Smooth muscle cell of the pulmonary artery (primary cell): Measurements from ENCODE around the gene BCL2L12. TPM values are rescaled to one million over a fixed set of nuclear protein-coding genes. Genes with fewer than 3 reads are reported as not detected.

Source experiments
- total RNA-seq: library from RNA; depleted of rRNA; stranded (reverse); fragments of >200 nt; gene quantifications from 2 replicates; pipeline ENCODE4 v1.2.3, GENCODE V29; 2014

BCL2L12 gene
- total RNA-seq, result 2.7 TPM in 2 replicates

GRCh38 chr19:49665351-49666119, at the start of gene BCL2L12, which contains the start of gene IRF3:
TSS of gene BCL2L12 (plus strand) at chr19:49665933. CDS start at chr19:49666693, 760 bp downstream.
TSS of gene IRF3 (minus strand) at chr19:49665857. CDS start at chr19:49664838, 1,019 bp downstream.

GRCh38 chr19:49640113-49640898, 25.4 kb upstream of the BCL2L12 start, which contains the start of gene RRAS:
TSS of gene RRAS (minus strand) at chr19:49640143. CDS start at chr19:49640098, 45 bp downstream.

GRCh38 chr19:49641688-49642491, 23.8 kb upstream of the BCL2L12 start, which contains the start of gene SCAF1:
TSS of gene SCAF1 (plus strand) at chr19:49642209. CDS start at chr19:49645027, 2,818 bp downstream.

GRCh38 chr19:49677231-49677900, 11.6 kb downstream of the BCL2L12 start, which contains the start of gene PRMT1:
TSS of gene PRMT1 (plus strand) at chr19:49677271. CDS start at chr19:49677281, 10 bp downstream.

DNA sequence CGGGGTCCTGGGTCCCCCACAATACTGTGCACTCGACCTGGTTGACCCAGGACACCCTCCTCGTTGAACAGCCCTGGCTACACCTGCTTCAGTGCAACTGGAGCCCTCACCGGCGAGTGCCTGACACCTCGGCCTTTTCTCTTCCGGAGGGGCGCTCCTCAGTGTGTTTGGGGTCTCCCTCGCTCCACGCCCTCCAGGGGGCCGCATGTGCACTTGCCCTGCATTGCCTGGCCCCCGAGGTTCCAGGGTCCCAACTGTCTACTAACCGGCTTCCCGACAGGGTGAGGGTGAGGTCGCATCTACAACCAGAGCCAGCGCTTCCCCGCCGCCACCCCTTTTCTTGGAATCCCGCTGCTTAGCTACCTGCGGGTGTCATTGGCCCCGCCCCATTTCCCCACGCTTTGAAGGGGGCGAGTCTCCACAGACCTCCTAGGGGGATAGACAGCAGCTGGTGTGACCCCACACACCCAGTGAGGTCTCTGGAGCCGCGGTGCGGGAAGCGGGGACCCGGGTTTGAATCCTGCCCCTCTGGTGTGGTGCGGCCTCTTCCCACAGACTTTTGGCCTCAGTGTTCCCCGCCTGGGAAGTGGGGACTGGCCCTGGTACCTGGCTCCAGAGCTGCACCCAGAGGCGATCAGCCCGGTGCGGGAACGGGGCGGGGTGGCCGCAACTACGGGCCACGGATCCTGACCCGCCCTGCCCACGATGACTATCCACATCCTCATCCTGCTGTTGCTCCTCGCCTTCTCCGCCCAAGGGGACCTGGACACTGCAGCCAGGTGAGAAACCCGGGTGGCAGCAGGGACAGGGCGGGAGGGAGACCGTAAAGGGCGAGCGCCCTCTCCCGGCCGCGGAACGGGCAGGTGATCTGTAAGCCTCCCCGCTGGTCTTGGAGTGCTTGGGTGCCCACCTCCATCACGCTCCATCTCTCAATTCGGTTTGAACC, 23.7 kb downstream of the BCL2L12 start, which contains the start of gene ADM5:
Gene ADM5, plus strand, starts transcription at position 462 of the 946 bp plus-strand sequence. Its CDS starts 244 bp downstream, at position 706.

DNA sequence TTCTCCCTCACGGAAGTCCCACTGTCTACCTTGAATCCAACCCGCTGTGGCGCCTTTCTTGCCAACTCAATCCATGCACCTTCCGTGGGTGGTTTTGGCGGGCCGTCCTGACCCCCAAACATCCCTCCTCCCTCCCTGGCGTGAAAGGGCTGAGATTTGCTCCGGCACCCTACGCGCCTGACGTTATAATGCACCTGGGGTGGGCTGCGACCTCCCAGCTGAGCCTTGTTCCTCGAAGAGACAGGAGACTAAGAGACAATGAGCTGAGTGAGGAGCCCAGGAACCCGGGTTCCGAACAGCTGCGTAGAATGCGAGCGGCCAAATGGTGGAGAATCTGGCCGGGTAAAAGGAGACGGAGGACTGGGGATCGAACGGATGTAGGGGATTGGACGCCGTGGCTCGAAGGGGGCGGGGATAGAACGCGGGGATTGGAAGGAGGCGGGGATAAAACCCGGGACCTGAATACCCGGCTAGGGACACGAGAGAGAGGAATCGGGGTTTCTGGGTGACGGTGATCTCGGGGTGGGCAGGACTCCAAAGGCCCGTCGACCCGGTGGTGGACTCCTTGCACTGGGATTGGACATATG, 25.0 kb downstream of the BCL2L12 start, which contains the start of gene CPT1C:
Gene CPT1C, plus strand, starts transcription at position 461 of the 587 bp plus-strand sequence. CDS start 1,137 bp downstream, outside the sequence.

Other genes starting within 250 kb of the BCL2L12 start
- not detected in 2 replicates for gene PTH2, start 242.5 kb upstream of the BCL2L12 start, total RNA-seq
- gene GFY, start 240.5 kb upstream of the BCL2L12 start, total RNA-seq, result not detected in 2 replicates
- gene SLC17A7, start 224.4 kb upstream of the BCL2L12 start, total RNA-seq, result 0.17 and 0.20 TPM in 2 replicates
- 73.1 and 91.4 TPM in 2 replicates for gene PIH1D1, start 214.1 kb upstream of the BCL2L12 start, total RNA-seq
- 18.3 and 19.8 TPM in 2 replicates for gene ALDH16A1, start 212.7 kb upstream of the BCL2L12 start, total RNA-seq
- gene FLT3LG, start 191.7 kb upstream of the BCL2L12 start, total RNA-seq, result 2.3 and 3.5 TPM in 2 replicates
- 1,440 and 2,433 TPM in 2 replicates for gene RPL13A, start 178.3 kb upstream of the BCL2L12 start, total RNA-seq
- gene RPS11, start 169.5 kb upstream of the BCL2L12 start, total RNA-seq, result 1,074 and 1,489 TPM in 2 replicates
- gene FCGRT, start 153.3 kb upstream of the BCL2L12 start, total RNA-seq, result 66.7 and 86.0 TPM in 2 replicates
- 339 and 441 TPM in 2 replicates for gene RCN3, start 137.9 kb upstream of the BCL2L12 start, total RNA-seq
- gene NOSIP, start 85.4 kb upstream of the BCL2L12 start, total RNA-seq, result 30.8 and 33.4 TPM in 2 replicates
- 0.65 and 0.86 TPM in 2 replicates for gene PRRG2, start 84.6 kb upstream of the BCL2L12 start, total RNA-seq
- 4.2 and 6.1 TPM in 2 replicates for gene PRR12, start 74.8 kb upstream of the BCL2L12 start, total RNA-seq
- 82.1 and 88.7 TPM in 2 replicates for gene RRAS, start 25.8 kb upstream of the BCL2L12 start, total RNA-seq
- 22.7 and 30.5 TPM in 2 replicates for gene SCAF1, start 23.7 kb upstream of the BCL2L12 start, total RNA-seq
- gene IRF3, start 76 bp upstream of the BCL2L12 start, total RNA-seq, result 64.3 and 68.0 TPM in 2 replicates
- 205 and 248 TPM in 2 replicates for gene PRMT1, start 11.3 kb downstream of the BCL2L12 start, total RNA-seq
- gene ADM5, start 23.7 kb downstream of the BCL2L12 start, total RNA-seq, result 0.36 and 0.52 TPM in 2 replicates
- 24.3 and 29.3 TPM in 2 replicates for gene CPT1C, start 25.2 kb downstream of the BCL2L12 start, total RNA-seq
- 0.52 TPM in 1 of 2 replicates, not detected in the other for gene TSKS, start 97.4 kb downstream of the BCL2L12 start, total RNA-seq
- gene AP2A1, start 101.1 kb downstream of the BCL2L12 start, total RNA-seq, result 145 and 148 TPM in 2 replicates
- 21.3 and 30.7 TPM in 2 replicates for gene FUZ, start 147.4 kb downstream of the BCL2L12 start, total RNA-seq
- 21.0 and 23.4 TPM in 2 replicates for gene MED25, start 152.4 kb downstream of the BCL2L12 start, total RNA-seq
- gene PTOV1, start 185.2 kb downstream of the BCL2L12 start, total RNA-seq, result 78.2 and 83.5 TPM in 2 replicates
- 28.7 and 45.7 TPM in 2 replicates for gene PNKP, start 201.6 kb downstream of the BCL2L12 start, total RNA-seq
- 14.1 and 14.3 TPM in 2 replicates for gene AKT1S1, start 211.4 kb downstream of the BCL2L12 start, total RNA-seq
- 18.6 and 22.7 TPM in 2 replicates for gene TBC1D17, start 211.8 kb downstream of the BCL2L12 start, total RNA-seq
- 0.13 and 0.23 TPM in 2 replicates for gene IL4I1, start 231.0 kb downstream of the BCL2L12 start, total RNA-seq